Astrocyte of the spinal cord (primary cell): ENCODE results near the gene ALK.

Experiments used
- DNase-seq: peaks from one replicate; pipeline ENCODE4 v3.0.0; 2011; ENCODE audit warnings: low read depth, low spot score
- H3K4me3 ChIP-seq: 2 replicates; pipeline ENCODE4 v1.5.1; 2011; ENCODE audit warnings: low read depth, mild to moderate bottlenecking, low read length, moderate library complexity
- CTCF ChIP-seq: IDR thresholded peaks from 2 replicates; pipeline ENCODE4 v1.5.1; 2012; ENCODE audit warnings: low read depth, mild to moderate bottlenecking, low read length, inconsistent platforms
- in situ Hi-C: cut with HindIII; loops from 2 replicates; pipeline ENCODE4 v1.10.0; 2017; ENCODE audit warnings: low sequenced_read_pairs

Gene ALK

GRCh38 chr2:29193111-29193510, 728.3 kb downstream of the ALK start:
- no peak overlapping the region for H3K4me3 ChIP-seq
- TF ChIP-seq CTCF = no peak
- DNase-seq = no peak
- in situ Hi-C loops = no loop called here

GRCh38 chr2:29192526-29192925, 728.9 kb downstream of the ALK start:
- no peak overlapping the region for H3K4me3 ChIP-seq
- TF ChIP-seq CTCF = no peak
- peak; percentile 38 for DNase-seq
- in situ Hi-C loops = no loop called here

GRCh38 chr2:29191817-29192216, 729.6 kb downstream of the ALK start:
- no peak for TF ChIP-seq CTCF
- H3K4me3 ChIP-seq = no peak overlapping the region
- in situ Hi-C loops = no loop called here
- no peak for DNase-seq

- in situ Hi-C loops = no loop called here
- no peak for TF ChIP-seq CTCF
- no peak for DNase-seq
- H3K4me3 ChIP-seq = no peak overlapping the region
Observed at GRCh38 chr2:29189052-29189451, 732.3 kb downstream of the ALK start.

- DNase-seq = peak; percentile 48
- TF ChIP-seq CTCF = no peak
- in situ Hi-C loops = no loop called here
- H3K4me3 ChIP-seq = no peak overlapping the region
Observed at GRCh38 chr2:29187926-29188325, 733.5 kb downstream of the ALK start.

- no peak overlapping the region for H3K4me3 ChIP-seq
- no peak for DNase-seq
- in situ Hi-C loops = no loop called here
- TF ChIP-seq CTCF = no peak
Observed at GRCh38 chr2:29186817-29187216, 734.6 kb downstream of the ALK start.

- H3K4me3 ChIP-seq = no peak overlapping the region
- no peak for TF ChIP-seq CTCF
- in situ Hi-C loops = no loop called here
- DNase-seq = no peak
Observed at GRCh38 chr2:29184531-29184930, 736.9 kb downstream of the ALK start.
